ENCODE results near the gene HLA-DOB.
"Not testable (repeated sequence)": the region's sequence is repeated elsewhere in the genome, so short reads cannot be mapped to it uniquely, and the experiment has no call there.

Gene HLA-DOB

DNA sequence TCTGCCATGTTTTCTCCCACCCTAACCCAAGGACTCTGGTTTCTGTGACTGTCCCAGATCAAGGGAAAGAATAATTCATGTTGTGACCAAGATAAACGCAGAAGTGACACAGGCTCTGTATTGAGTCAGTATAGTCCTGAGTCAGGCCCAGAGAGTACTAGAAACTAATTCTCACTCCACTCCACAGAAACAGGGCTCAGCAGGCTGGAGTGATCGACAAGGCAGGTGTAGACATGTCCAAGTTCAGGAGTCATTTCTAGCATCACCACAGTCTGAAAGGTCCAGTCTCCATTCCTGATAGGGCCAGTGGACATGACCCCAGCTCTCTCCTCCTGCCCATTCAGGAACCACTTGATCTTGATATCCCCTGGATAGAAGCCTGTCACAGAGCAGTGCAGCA is 2.7 kb downstream of the HLA-DOB start:
- TF ChIP-seq, protein P1, sequence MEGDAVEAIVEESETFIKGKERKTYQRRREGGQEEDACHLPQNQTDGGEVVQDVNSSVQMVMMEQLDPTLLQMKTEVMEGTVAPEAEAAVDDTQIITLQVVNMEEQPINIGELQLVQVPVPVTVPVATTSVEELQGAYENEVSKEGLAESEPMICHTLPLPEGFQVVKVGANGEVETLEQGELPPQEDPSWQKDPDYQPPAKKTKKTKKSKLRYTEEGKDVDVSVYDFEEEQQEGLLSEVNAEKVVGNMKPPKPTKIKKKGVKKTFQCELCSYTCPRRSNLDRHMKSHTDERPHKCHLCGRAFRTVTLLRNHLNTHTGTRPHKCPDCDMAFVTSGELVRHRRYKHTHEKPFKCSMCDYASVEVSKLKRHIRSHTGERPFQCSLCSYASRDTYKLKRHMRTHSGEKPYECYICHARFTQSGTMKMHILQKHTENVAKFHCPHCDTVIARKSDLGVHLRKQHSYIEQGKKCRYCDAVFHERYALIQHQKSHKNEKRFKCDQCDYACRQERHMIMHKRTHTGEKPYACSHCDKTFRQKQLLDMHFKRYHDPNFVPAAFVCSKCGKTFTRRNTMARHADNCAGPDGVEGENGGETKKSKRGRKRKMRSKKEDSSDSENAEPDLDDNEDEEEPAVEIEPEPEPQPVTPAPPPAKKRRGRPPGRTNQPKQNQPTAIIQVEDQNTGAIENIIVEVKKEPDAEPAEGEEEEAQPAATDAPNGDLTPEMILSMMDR (IDR thresholded peaks at IDR 0.05): no peak
- peaks cover 12% of the 10 kb centered on the region for H3K4me1 Mint-ChIP-seq
- H3K27me3 Mint-ChIP-seq (ENCODE audit: low read depth, poor library complexity): peaks cover 19% of the 10 kb centered on the region
- H3K4me3 Mint-ChIP-seq: no peak overlapping the region
- no peak for DNase-seq
- H3K27ac Mint-ChIP-seq: no peak overlapping the region
- no peaks in the 10 kb centered on the region for H3K9me3 Mint-ChIP-seq
- H3K36me3 Mint-ChIP-seq (ENCODE audit: low read depth): no peaks in the 10 kb centered on the region

DNA sequence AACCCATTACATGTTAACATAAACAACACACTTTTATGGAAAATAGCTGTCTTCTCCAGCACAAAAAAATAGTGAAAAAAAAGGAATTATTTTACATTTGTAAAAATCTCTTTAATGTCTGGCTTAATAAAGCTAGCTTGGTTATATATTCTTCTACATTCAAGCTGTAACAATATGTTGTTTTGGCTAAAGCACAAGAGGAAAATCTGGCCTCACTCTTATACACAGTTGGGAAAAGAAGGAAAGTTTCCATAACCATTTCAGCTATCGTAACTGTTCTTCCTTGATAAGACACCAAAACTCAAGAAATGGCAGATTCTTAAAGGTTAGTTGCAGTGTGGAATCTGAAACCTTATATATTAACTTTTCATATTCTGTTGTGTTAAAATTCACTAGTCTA is 7.6 kb downstream of the HLA-DOB start:
- H3K36me3 Mint-ChIP-seq (ENCODE audit: low read depth): no peaks in the 10 kb centered on the region
- no peak for DNase-seq
- no peak overlapping the region for H3K27ac Mint-ChIP-seq
- H3K4me3 Mint-ChIP-seq: no peak overlapping the region
- H3K27me3 Mint-ChIP-seq (ENCODE audit: low read depth, poor library complexity): peaks cover 19% of the 10 kb centered on the region
- no peaks in the 10 kb centered on the region for H3K9me3 Mint-ChIP-seq
- peaks cover under 1% of the 10 kb centered on the region for H3K4me1 Mint-ChIP-seq
- TF ChIP-seq, protein P1 (IDR thresholded peaks at IDR 0.05): no peak

GRCh38 chr6:32807020-32807580 is 9.7 kb downstream of the HLA-DOB start:
- Mint-ChIP-seq H3K4me3 (no peak overlapping the region), H3K27me3 (ENCODE audit: low read depth, poor library complexity) (peaks cover 36% of the 10 kb centered on the region), H3K9me3 (no peaks in the 10 kb centered on the region), H3K4me1 (no peaks in the 10 kb centered on the region), H3K27ac (no peak overlapping the region), H3K36me3 (ENCODE audit: low read depth) (no peaks in the 10 kb centered on the region)
- DNase-seq: no peak
- TF ChIP-seq, protein P1 (IDR thresholded peaks at IDR 0.05): no peak

GRCh38 chr6:32805404-32805803 is 11.4 kb downstream of the HLA-DOB start:
- not testable (repeated sequence) for H3K36me3 Mint-ChIP-seq (ENCODE audit: low read depth); DNase-seq; H3K27ac Mint-ChIP-seq; H3K9me3 Mint-ChIP-seq; H3K4me3 Mint-ChIP-seq; H3K4me1 Mint-ChIP-seq
- peaks cover 51% of the 10 kb centered on the region for H3K27me3 Mint-ChIP-seq (ENCODE audit: low read depth, poor library complexity)

DNA sequence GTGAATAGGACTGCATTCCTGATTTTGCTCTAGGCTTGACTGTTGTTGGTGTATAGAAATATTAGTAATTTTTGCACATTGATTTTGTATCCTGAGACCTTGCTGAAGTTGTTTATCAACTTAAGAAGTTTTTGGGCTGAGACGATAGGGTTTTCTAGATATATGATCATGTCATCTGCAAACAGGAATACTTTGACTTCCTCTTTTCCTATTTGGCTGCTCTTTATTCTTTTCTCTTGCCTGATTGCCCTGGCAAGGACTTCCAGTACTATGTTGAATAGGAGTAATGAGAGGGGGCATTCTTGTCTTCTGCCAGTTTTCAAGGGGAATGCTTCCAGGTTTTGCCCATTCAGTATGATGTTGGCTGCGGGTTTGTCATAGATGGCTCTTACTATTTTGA is 13.4 kb downstream of the HLA-DOB start:
- Mint-ChIP-seq H3K4me1 (no peaks in the 10 kb centered on the region), H3K4me3 (no peak overlapping the region), H3K27me3 (ENCODE audit: low read depth, poor library complexity) (peaks cover 59% of the 10 kb centered on the region), H3K36me3 (ENCODE audit: low read depth) (no peaks in the 10 kb centered on the region), H3K27ac (no peak overlapping the region), H3K9me3 (peaks cover 8% of the 10 kb centered on the region)
- no peak for DNase-seq
- TF ChIP-seq, protein P1 (IDR thresholded peaks at IDR 0.05): no peak

- peaks cover 11% of the 10 kb centered on the region for H3K9me3 Mint-ChIP-seq
- no peak for DNase-seq
- no peak overlapping the region for H3K4me3 Mint-ChIP-seq
- TF ChIP-seq, protein P1 (IDR thresholded peaks at IDR 0.05): no peak
- no peaks in the 10 kb centered on the region for H3K36me3 Mint-ChIP-seq (ENCODE audit: low read depth)
- H3K27me3 Mint-ChIP-seq (ENCODE audit: low read depth, poor library complexity): peaks cover 65% of the 10 kb centered on the region
- H3K4me1 Mint-ChIP-seq: peaks cover 5% of the 10 kb centered on the region
- no peak overlapping the region for H3K27ac Mint-ChIP-seq
These were observed 17.1 kb downstream of the HLA-DOB start for GRCh38 chr6:32799740-32800139.
